ENCODE results near the gene PLXND1.

Gene PLXND1

DNA sequence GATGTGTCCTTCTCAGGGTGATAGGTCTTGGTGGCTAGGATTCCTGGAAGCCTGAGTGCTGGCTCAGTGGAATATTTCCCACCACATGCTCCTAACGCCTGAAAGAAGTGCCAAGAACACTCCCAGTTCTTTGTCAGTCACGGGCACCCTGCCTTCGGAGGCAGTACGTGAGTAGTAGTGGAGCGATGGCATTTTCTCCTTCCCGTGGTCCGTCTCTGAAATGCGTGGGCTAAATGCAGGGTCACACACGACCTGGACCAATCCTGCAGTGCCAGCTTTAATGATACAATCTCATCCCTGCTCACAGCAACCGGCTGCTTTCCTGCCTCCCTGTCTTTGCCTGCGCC is 49.0 kb downstream of the PLXND1 start:
- no peak overlapping the region for H3K4me3 ChIP-seq (ENCODE audit: low read depth, low read length)
- TF ChIP-seq, protein P1, sequence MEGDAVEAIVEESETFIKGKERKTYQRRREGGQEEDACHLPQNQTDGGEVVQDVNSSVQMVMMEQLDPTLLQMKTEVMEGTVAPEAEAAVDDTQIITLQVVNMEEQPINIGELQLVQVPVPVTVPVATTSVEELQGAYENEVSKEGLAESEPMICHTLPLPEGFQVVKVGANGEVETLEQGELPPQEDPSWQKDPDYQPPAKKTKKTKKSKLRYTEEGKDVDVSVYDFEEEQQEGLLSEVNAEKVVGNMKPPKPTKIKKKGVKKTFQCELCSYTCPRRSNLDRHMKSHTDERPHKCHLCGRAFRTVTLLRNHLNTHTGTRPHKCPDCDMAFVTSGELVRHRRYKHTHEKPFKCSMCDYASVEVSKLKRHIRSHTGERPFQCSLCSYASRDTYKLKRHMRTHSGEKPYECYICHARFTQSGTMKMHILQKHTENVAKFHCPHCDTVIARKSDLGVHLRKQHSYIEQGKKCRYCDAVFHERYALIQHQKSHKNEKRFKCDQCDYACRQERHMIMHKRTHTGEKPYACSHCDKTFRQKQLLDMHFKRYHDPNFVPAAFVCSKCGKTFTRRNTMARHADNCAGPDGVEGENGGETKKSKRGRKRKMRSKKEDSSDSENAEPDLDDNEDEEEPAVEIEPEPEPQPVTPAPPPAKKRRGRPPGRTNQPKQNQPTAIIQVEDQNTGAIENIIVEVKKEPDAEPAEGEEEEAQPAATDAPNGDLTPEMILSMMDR (IDR thresholded peaks at IDR 0.05; ENCODE audit: borderline replicate concordance, insufficient read depth, low read depth, low read length), result no peak

DNA sequence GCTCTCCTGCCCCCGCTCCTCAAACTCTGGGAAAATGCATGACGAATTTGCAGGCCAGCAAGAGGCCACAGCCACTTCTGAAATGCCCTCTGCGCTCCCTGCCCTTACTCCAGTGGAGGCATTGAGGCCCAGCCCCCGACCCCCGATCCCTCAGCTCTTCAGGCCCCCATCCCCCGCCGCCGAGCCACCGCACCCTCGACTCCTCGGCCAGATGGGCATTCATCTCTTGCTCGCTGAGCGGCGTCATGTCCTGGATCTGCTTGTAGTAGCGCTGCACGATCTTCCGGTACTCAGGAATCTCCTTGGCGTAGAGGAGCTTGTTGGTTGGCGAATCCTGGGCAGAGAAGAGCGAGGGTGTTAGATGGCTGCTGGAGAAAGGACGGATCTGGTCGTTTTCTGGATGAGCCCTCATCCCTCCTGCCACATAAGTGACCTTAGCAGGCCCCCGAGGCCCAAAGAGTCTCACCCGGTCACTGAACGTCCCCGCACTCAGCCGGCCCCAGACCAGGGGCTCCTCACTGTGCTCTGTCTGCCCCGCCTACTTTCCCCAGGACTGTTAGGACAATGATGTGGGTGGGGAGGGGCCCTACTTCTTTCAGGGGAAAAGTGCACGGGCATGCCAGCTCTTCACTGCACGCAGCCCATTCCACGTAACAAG is 49.5 kb downstream of the PLXND1 start:
- H3K4me3 ChIP-seq (ENCODE audit: low read depth, low read length), result no peak overlapping the region
- TF ChIP-seq, protein P1 (IDR thresholded peaks at IDR 0.05; ENCODE audit: borderline replicate concordance, insufficient read depth, low read depth, low read length), result no peak

DNA sequence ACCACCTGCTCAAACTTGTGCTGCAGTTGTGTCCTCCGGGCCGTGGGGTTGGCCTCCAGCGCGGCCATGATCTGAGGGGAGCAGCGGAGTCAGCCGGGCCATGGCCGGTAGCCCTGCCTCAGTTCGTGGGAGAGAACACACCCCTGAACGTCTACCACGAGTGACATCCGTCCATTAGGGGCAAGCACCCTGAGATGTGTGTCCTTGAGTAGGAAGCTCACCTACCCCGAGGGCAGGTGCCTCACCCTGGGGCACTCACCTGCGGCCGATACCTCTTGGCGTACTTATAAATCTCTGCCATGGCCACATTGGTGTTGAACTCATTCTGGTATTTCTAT is 50.1 kb downstream of the PLXND1 start:
- no peak overlapping the region for H3K4me3 ChIP-seq (ENCODE audit: low read depth, low read length)
- TF ChIP-seq, protein P1 (IDR thresholded peaks at IDR 0.05; ENCODE audit: borderline replicate concordance, insufficient read depth, low read depth, low read length), result no peak

DNA sequence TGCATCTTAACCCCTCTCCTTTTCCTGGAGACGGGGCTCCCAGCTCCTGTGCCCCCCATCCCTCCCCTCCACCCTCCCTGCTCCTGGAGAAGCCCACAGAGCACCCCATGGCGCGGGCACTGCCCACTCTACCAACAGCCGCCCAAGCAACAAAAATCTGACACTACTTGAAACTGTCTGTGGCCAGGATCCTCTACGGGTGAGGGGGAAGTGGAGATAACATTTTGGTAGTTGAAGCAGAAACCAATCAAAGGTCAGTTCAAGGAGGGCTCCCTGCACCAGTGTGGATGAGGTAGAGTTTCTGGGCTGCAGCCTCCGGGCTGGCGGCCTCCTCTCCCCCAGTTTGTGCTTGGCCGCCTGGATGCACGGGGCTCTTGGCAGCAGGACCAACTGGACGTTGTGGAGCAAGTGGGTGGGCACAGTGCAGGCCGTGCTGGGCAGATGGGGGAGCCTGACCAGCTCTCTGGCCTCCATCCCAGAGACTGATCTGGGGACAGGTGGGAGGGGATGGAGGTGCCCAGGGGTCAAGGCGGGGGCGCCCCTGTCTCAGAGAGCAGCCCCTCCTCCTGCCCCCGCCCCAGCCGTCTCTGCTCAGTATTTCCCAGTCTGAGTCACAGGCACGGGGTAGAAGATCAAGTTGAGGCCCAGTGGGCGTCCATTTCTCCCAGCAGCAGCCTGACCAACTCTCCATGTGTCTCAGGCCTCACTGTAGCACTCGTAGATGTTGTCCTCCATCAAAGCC is 50.7 kb downstream of the PLXND1 start:
- TF ChIP-seq, protein P1 (IDR thresholded peaks at IDR 0.05; ENCODE audit: borderline replicate concordance, insufficient read depth, low read depth, low read length), result no peak
- no peak overlapping the region for H3K4me3 ChIP-seq (ENCODE audit: low read depth, low read length)

DNA sequence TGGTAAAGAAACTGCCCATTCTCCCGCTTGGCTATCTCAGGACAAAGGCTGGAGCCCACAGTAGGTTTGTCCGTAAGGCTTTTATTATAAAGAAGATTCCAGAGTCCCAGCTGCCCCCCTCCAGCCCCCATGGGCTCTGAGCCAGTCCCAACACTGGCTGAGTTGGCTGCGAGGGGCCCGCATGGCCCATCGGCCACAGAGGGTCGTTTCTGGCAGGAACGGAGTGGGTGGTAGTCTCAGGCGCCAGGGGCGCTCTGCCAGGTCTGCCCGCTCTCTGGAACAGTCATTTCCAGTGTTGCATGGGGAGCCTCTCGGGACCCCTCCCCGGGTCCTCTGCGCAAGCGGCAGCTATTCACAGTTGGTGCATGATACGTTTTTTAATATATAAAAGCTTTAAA is 51.3 kb downstream of the PLXND1 start:
- TF ChIP-seq, protein P1 (IDR thresholded peaks at IDR 0.05; ENCODE audit: borderline replicate concordance, insufficient read depth, low read depth, low read length), result no peak
- H3K4me3 ChIP-seq (ENCODE audit: low read depth, low read length), result no peak overlapping the region

DNA sequence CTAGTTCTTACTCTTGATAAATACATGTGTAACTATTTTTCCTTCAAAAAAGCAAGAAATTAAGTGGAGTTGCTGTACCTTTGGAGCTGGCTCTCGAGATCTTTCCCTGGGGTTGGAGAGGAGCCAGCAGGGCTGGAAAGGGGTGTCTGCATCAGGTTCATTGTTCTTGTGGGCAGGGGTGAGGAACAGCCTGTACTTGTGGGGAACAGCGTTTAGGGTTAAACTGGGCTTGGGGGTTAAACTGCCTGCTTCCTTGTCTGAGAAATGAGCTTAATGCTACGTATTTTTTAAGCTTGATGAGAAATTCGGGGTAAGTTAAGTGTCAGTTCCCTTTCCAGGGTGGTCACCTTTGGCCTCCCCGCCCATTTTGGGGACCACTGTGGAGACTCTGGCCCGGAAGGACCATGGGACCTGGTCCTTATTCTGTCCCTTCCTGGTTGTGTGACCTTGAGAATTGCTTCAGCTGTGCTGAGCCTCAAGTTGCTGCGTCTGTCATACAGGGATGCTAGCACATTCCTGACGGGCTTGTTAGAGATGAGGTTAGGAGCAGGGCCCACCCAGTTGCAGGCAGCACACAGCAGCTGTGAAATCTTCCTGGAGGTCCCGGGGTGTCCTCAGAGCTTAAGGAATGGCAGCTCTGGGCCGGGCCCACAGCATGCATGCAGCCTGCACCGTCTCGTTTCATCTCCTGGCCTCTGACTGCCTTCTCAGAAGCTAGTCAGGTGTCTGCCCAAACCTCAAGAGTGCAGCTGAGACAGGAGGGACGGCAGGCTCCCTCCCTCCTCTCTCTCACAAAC is 51.9 kb downstream of the PLXND1 start:
- no peak overlapping the region for H3K4me3 ChIP-seq (ENCODE audit: low read depth, low read length)
- TF ChIP-seq, protein P1 (IDR thresholded peaks at IDR 0.05; ENCODE audit: borderline replicate concordance, insufficient read depth, low read depth, low read length), result no peak

All from GM12875 (cell line).